Sciatic nerve (tissue), 2 donors: Measurements from ENCODE around the gene LATS2. TPM values are rescaled to one million over a fixed set of nuclear protein-coding genes. Genes with fewer than 3 reads are reported as not detected.
"Not testable (repeated sequence)": the region's sequence is repeated elsewhere in the genome, so short reads cannot be mapped to it uniquely, and the experiment has no call there.

Source experiments
- ATAC-seq: fragments of 200-7000 bp; cut with Tn5 transposase; one replicate; pipeline ENCODE4 v1.9.1; 2020; ENCODE audit warnings: mild to moderate bottlenecking, moderate library complexity
- DNase-seq: peaks from one replicate; pipeline ENCODE4 v3.0.0-alpha.2; 2020; ENCODE audit warnings: low spot score
- intact Hi-C: fragments of 100-400 bp; cut with DNase I; formaldehyde crosslinking; loops from one replicate; pipeline ENCODE4 v1.14.2; 2022
- total RNA-seq: library from RNA; stranded (reverse); fragmentation: NEBNext Ultra II Directional; extraction: Animal tissue kit (Norgen Biotek cat#: 25700); gene quantifications from one replicate; pipeline ENCODE4 v1.2.1, GENCODE V29; 2021
- donor health status: DM: no; HTN: no; CAD: no.
- donor health status: DM: no; HTN: no; CAD: no.

The LATS2 gene
- total RNA-seq, 1 donor from 2014 or later: 59.1 TPM

DNA sequence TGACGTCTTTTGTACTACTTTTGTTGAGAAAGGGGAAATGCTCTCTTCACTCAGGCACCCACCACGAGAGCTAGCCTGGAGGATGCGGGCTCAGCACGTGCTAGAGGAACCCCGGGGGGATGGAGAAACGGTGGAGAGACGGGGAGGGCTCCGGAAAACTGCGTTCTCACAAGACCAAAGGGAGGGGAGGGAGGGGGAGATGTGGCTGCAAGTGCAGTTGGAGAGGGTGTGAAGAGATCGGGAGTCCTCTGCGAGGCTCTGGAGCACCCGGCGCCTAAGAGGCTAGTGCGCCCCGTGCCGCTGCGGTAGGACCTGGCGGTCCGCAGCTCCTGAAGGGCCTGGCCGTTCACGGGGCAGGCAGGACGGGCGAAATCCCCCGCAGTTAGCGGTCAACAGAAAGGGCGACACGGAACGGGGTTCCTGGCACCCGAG is 115.4 kb downstream of the LATS2 start:
- intact Hi-C loops: no loop called here
- ATAC-seq: peak; percentile 49
- DNase-seq: peak; percentile 61

DNA sequence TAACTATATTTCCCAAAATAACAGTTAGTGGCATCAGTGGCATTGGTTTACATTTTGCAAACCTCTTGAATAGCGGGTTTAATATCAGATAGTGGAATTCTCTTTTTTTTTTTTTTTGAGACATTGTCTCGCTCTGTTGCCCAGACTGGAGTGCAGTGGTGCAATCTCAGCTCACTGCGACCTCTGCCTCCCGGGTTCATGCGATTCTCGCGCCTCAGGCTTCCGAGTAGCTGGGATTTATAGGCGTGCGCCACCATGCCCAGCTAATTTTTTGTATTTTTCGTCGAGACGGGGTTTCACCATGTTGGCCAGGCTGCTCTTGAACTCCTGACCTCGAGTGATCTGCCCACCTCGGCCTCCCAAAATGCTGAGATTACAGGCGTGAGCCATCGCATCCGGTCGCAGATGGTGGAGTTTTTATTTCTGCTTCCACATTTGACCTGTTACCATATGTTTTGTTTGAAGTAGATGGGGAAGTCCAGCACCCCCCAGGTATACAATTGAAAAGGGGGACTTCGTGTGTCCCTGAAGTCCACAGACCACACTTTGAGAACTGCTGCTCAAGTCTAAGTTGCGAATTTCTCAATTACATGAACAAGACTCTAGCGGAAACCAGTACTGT is 118.3 kb downstream of the LATS2 start:
- ATAC-seq (no peak), DNase-seq (no peak)
- intact Hi-C loops: loop anchor here (5.0 kb wide), 1 partner anchor 189 kb away; no protein-coding TSS in a partner anchor

DNA sequence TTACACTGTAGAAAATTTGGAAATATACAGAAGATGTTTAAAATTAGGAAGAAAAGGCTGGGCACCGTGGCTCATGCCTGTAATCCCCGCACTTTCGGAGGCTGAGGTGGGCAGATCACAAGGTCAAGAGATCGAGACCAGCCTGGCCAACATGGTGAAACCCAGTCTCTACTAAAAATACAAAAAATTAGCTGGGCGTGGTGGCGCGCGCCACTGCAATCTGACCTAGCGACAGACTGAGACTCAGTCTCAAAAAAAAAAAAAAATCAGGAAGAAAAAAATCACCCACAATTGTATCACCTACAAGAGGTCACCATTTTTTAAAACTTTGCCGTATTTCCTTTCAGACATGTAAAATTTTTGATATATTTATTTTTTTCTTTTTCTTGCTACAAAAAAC is 120.9 kb downstream of the LATS2 start:
- intact Hi-C loops: loop anchor here (5.0 kb wide), 1 partner anchor 192 kb away; no protein-coding TSS in a partner anchor
- ATAC-seq, DNase-seq: not testable (repeated sequence)

DNA sequence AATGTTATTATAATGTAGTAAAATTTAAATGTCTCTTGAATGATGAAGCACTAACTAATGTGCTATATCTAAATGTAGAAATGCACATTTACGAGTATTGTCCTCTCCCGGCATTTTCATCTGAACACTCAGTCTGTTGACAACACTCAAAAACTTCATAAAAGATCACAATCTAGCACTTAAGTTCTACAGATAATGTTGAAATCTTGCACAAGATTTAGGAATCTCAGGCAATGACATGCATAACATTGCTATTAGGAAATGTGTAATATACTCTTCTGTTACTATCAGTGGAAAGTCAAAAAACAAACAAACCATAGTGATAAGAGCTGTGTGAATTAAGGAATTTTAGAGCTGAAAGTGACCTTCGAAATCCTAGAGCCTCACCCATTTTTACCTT is 121.3 kb downstream of the LATS2 start:
- intact Hi-C loops: loop anchor here (5.0 kb wide), 1 partner anchor 192 kb away; no protein-coding TSS in a partner anchor
- ATAC-seq: no peak
- no peak for DNase-seq

DNA sequence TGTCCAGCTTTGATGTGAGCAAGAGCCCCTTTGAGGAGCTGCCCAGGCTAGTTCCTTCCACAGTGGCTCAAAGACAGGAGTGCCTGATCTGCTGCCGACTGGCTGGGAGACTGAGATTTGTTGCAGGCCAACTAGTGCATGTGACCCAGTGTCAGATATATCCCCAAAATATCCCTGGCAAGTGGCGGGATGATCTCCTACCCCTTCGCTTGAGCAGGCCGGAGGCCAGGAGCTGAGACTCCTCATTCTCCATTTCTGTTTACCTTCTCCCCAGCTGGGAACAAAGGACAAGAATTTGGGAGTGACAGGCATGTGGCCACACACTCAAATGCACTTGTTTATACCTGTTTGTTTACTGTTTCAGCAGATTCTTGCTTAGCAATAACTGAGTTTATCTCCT is 121.7 kb downstream of the LATS2 start:
- intact Hi-C loops: loop anchor here (5.0 kb wide), 1 partner anchor 193 kb away; no protein-coding TSS in a partner anchor
- no peak for ATAC-seq

DNA sequence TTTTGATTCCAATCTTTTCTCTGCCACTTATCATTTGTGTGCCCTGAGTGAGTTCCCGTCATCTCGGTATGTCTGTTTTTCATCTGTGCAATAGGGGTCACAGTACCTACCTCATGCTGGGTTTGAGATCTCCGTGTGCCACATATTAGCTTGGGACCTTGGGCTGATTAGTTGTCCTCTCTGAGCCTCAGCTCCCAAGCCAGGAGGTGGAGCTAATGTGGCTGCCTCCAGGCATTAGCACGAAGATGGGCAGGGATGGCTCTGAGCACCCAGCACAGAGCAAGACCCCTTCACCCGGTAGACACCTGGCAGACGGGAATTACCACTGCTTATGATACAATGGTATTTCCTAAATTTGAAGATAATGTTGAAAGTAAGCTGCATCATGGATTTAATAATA is 123.1 kb downstream of the LATS2 start:
- DNase-seq: no peak
- no peak for ATAC-seq
- intact Hi-C loops: no loop called here

More for the DNA sequence above, 121.7 kb downstream of the LATS2 start:
- no peak for DNase-seq

DNA sequence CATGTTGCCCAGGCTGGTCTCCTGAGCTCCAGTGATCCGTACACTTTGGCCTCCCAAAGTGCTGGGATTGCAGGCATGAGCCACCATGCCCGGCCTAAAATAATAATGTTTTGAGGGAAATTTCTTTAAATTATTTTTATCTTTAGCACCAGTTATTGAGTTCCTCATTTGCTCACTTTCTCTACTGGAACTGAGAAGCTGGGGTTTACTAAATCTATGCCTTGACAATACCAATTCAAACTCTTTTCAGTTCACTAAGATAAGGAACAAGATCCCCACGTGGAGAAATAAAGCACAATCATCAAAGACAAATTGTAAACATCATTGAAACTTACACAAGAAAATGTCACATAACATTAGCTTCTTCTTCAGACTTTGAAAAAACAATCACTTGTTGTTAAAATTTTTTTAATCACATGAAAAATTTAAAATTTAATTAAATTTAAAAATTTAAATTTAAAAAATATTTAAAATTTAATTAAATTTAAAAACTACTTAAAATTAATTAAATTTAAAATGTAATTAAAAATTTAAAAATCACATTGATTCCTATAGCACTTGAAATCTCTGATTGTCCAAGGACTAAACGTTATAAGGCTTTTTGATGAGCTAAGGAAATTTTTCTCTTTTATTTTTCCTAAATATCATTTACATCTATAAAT is 133.7 kb downstream of the LATS2 start:
- intact Hi-C loops: no loop called here
- no peak for ATAC-seq

DNA sequence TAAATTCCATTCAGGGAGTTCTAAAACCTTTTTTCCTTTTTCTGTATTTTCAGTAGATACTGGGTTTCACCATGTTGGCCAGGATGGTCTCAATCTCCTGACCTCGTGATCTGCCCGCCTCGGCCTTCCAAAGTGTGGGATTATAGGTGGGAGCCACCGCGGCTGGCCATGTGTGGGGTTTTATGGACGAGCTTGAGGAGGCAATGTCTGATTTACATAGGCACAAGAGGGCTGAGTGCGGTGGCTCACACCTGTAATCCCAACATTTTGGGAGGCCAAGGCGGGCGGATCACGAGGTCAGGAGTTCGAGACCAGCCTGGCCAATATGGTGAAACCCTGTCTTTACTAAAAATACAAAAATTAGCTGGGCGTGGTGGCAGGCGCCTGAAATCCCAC is 136.0 kb downstream of the LATS2 start:
- DNase-seq, intact Hi-C loops, ATAC-seq: not testable (repeated sequence)

More for the DNA sequence above, 133.7 kb downstream of the LATS2 start:
- no peak for DNase-seq

DNA sequence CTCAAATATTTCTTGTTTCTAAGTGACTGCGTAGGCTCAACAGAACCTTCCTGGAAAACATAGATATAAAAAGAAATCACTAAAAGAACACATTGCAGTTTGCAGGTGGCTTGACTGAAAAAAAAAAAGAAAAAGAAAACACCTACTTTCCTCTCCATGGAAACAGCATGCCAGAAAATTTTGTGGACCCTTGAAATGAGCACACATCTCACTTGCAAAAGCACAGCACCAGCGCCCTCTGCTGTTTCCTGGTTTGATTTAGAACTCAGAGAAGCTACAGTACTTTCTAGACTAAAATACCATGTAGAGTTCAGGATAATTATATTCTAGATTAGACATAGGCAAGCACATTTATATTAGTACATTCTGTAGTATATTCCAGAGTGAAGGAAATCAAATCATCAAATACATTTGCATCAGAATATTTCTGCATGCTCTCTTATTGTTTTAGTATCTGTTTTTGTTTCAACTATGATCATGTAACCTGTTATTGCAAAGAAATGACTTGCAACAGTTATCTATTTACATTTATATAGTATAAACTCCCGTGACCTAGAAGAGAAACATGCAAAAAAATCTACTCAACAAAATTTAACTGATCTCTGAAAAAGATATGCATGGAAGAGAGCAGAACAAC is 136.5 kb downstream of the LATS2 start:
- intact Hi-C loops: no loop called here
- peak; percentile 91 for DNase-seq
- peak; percentile 63 for ATAC-seq

DNA sequence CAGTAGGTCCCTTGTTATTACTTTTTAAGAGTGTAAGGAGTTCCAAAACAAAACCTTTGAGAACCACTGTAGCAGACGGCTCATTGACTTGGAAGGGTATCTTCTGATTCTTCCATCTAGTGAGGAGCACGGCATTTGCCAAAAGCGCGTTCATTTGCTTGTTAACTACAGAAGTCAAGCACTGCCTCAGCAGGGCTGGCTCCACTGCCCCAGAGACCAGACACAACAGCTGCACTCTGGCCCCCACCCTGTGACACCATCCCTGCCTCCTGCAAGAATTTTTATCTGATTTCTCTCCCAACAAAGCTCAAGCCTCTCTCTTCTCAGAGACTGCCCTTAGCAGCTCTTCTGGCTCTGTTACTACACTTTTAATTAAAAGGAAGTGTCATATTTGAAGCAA is 138.1 kb downstream of the LATS2 start:
- no peak for DNase-seq
- ATAC-seq: no peak
- intact Hi-C loops: no loop called here

Other genes starting within 250 kb of the LATS2 start
- gene XPO4, start 158.8 kb downstream of the LATS2 start, total RNA-seq: 13.9 TPM
- gene SAP18, start 78.5 kb upstream of the LATS2 start, total RNA-seq: 183 TPM
- 1.2 TPM for gene SKA3, start 115.0 kb upstream of the LATS2 start, total RNA-seq
- 10.1 TPM for gene MRPL57, start 115.1 kb upstream of the LATS2 start, total RNA-seq